Measurements from ENCODE around the gene SOX8. TPM values are rescaled to one million over a fixed set of nuclear protein-coding genes. Genes with fewer than 3 reads are reported as not detected.

Gene SOX8
- total RNA-seq, 1 experiment from 2014 or later, result 0.54 TPM

DNA sequence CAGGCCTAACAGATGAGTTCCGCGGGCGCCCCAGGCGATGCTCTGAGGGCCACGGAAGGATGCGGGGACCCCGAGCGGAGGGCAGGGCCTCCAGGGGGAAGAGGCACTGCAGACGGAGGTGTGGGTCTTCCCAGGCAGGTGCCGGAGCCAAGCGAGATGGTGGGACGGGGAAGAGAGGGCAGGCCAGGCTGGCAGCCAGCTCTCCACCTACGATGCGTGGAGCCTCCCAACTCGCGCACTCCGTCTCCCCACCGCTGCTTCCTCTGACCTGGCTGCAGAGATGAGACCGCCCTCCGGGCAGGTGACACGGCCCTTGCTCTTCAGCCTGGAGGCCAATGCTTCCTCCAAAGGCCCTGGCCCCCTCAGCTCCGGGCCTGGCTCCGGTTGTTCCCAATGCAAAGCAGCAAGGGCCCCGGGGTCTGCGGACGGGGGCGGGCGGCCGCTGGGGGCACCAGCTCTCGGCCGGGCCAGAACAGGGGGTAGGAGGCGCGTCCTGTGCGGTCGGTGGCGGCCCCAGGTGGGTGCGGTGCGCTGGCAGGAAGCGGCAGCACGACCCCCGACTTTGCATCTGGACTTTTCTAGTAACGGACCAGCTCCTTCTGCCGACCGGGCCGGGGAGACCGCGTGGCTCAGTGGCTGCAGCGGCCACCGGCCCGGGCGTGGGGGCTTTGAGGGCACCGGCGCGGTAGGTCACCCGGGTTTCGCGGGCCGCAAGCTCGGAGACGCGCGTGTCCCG is 1.5 kb upstream of the SOX8 start:
- in situ Hi-C loops (cut with HindIII; ENCODE audit: low pct_unique_long_range_greater_than_20kb, low sequenced_read_pairs), result loop anchor here (5.0 to 25.0 kb wide), 2 partner anchors 43 to 157 kb away; no protein-coding TSS in a partner anchor
- DNase-seq (ENCODE audit: low read depth), result no peak

DNA sequence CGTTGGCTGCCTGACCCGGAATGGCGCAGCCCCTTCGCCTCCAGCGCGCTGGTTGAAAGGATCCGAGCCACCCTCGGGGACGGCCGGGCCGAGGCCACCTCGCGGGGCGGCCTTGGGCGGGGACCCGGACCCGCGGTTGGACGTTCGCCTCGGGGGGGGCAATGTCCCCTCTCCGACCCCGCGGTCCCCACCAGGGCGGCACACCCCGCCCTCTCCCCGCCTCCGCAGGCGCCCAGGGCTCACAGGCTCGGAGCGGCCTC is 1.0 kb upstream of the SOX8 start:
- in situ Hi-C loops (cut with HindIII; ENCODE audit: low pct_unique_long_range_greater_than_20kb, low sequenced_read_pairs), result loop anchor here (25.0 kb wide), 1 partner anchor 157 kb away; no protein-coding TSS in a partner anchor

GRCh38 chr16:982145-983043 is 824 bp downstream of the SOX8 start:
- in situ Hi-C loops (cut with HindIII; ENCODE audit: low pct_unique_long_range_greater_than_20kb, low sequenced_read_pairs), result loop anchor here (25.0 kb wide), 1 partner anchor 155 kb away; no protein-coding TSS in a partner anchor
- no peak for DNase-seq (ENCODE audit: low read depth)

More for the DNA sequence above, 1.0 kb upstream of the SOX8 start:
- DNase-seq (ENCODE audit: low read depth), result no peak

GRCh38 chr16:983044-984030 is 1.8 kb downstream of the SOX8 start:
- no peak for DNase-seq (ENCODE audit: low read depth)
- in situ Hi-C loops (cut with HindIII; ENCODE audit: low pct_unique_long_range_greater_than_20kb, low sequenced_read_pairs), result loop anchor here (25.0 kb wide), 1 partner anchor 154 kb away; no protein-coding TSS in a partner anchor

DNA sequence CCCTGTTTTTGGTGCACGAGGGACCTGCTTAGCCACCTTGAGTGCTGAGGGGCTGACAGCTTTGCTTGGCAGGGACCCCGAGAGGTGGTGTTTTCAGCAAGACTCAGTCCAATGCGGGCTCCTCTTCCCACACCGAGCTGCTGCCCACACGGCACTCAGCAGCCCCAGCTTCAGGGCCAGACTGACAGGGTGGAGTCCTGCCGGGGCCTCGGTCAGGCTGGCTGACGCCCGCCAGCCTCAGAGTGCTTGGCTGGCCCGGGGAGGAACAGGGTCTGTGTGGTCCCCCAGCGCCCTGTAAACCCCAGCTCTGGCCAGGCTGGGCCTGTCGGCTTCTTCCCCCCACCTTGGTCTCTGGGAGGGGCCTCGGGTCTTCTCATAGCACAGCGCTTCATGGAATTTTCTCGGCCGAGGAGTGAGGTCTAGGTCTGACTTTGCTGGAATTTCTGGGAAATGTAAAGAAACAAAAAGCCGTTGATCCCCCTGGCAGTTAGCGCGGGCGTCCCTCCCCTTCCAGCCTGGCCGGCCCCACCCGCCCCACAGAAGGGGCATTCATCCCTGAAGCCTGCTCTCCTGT is 2.6 kb downstream of the SOX8 start:
- in situ Hi-C loops (cut with HindIII; ENCODE audit: low pct_unique_long_range_greater_than_20kb, low sequenced_read_pairs), result loop anchor here (25.0 kb wide), 1 partner anchor 153 kb away; no protein-coding TSS in a partner anchor

GRCh38 chr16:984736-985636 is 3.4 kb downstream of the SOX8 start:
- in situ Hi-C loops (cut with HindIII; ENCODE audit: low pct_unique_long_range_greater_than_20kb, low sequenced_read_pairs), result loop anchor here (5.0 to 25.0 kb wide), 2 partner anchors 52 to 152 kb away; no protein-coding TSS in a partner anchor
- DNase-seq (ENCODE audit: low read depth), result no peak

More for the DNA sequence above, 2.6 kb downstream of the SOX8 start:
- DNase-seq (ENCODE audit: low read depth), result no peak

DNA sequence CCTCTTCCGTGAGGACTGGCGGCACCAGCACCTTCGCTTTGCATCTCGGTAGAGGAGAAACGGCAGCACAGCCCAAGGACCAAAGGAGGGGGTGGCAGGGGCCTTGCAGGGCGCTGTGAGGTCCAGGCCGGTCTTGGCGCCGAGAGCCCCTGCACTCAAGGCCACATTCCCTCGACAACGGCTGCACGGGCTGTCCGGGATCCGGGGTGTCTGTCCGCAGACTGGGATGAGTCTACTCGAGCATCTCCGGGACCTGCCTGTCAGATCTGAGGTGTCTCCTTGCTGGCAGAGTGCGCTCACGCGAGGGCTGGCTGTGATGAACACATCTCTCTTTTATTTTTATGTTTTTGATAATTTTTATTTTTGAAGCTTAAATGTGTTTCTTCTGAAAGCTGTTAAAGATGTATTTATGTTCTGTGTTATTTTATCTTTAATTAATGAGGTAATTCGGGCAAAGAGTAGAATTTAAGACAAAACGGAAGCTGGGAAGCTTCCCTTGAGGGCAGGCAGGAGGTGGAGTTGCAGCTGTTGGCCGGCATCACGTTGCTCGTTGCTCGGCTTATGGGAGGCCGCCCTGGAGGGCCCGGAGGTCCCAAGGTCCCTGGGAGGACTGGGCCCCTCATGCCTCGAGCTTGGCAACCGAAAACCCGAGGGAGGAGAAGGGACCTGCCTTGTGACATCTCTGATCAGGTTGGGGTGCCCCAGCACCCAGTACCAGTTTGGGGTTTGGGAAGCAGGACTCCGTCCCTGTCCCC is 4.3 kb downstream of the SOX8 start:
- in situ Hi-C loops (cut with HindIII; ENCODE audit: low pct_unique_long_range_greater_than_20kb, low sequenced_read_pairs), result loop anchor here (5.0 to 25.0 kb wide), 2 partner anchors 51 to 151 kb away; no protein-coding TSS in a partner anchor
- no peak for DNase-seq (ENCODE audit: low read depth)

DNA sequence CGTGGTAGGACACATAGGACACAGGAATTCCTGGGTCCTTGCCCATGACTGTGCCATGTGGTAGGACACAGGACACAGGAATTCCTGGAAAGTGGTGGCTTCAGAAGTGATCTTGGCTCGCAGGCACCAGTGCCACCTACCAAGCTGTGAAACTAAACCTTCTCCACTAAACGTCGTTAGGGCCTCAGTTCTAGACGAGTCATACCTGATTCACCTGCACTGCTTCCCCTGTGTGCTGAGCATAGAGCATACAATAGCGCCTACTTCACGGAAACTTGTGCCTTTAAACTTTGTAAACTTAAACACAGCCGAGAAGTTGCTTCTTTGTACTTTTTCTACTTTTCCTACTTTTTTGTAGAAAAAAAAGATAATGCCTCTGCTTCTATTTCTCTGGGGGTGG is 4.8 kb downstream of the SOX8 start:
- no peak for DNase-seq (ENCODE audit: low read depth)
- in situ Hi-C loops (cut with HindIII; ENCODE audit: low pct_unique_long_range_greater_than_20kb, low sequenced_read_pairs), result loop anchor here (5.0 to 25.0 kb wide), 2 partner anchors 51 to 151 kb away; no protein-coding TSS in a partner anchor

DNA sequence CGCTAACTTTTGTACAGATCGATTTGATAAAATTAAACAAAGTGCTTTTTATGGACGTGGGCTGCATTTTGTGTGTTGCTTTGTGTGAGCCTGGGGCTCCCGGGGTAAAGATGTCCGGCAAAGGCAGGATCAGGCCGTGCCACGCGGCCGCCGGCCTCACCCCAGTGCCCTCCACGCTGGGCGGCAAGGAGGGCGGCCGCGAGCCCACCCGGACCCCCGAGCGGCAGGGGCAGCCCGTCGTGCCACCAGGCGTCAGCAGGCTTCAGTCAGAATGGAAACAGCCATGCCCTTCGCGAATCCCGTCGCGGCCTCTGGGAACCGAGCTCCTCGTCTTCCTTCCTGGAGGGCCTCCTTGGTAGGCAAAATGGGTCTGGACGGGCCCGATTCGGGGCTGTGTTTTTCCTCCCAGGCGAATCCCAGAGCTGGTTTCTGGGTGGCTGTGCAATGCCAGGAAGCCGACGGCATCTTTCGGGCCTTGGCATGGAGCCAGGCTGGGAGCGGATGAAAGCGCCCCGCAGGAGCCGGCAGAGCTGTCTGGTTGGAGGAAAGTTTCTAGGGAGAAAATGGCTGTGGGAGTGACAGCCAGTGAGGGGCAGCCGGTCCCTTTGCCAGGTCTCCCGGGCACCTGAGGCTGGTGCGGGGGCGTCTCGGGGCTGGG is 5.5 kb downstream of the SOX8 start:
- in situ Hi-C loops (cut with HindIII; ENCODE audit: low pct_unique_long_range_greater_than_20kb, low sequenced_read_pairs), result loop anchor here (5.0 to 25.0 kb wide), 2 partner anchors 50 to 150 kb away; no protein-coding TSS in a partner anchor
- no peak for DNase-seq (ENCODE audit: low read depth)

- in situ Hi-C loops (cut with HindIII; ENCODE audit: low pct_unique_long_range_greater_than_20kb, low sequenced_read_pairs), result loop anchor here (5.0 to 25.0 kb wide), 2 partner anchors 49 to 149 kb away; no protein-coding TSS in a partner anchor
Measured at GRCh38 chr16:987906-988305, 6.3 kb downstream of the SOX8 start.

GRCh38 chr16:988471-989353 is 7.1 kb downstream of the SOX8 start:
- in situ Hi-C loops (cut with HindIII; ENCODE audit: low pct_unique_long_range_greater_than_20kb, low sequenced_read_pairs), result loop anchor here (5.0 to 25.0 kb wide), 2 partner anchors 49 to 149 kb away; no protein-coding TSS in a partner anchor
- DNase-seq (ENCODE audit: low read depth), result no peak

More at GRCh38 chr16:987906-988305, 6.3 kb downstream of the SOX8 start:
- no peak for DNase-seq (ENCODE audit: low read depth)

- in situ Hi-C loops (cut with HindIII; ENCODE audit: low pct_unique_long_range_greater_than_20kb, low sequenced_read_pairs), result loop anchor here (5.0 to 25.0 kb wide), 2 partner anchors 48 to 148 kb away; no protein-coding TSS in a partner anchor
- DNase-seq (ENCODE audit: low read depth), result no peak
Measured at GRCh38 chr16:989354-989814, 7.8 kb downstream of the SOX8 start.

DNA sequence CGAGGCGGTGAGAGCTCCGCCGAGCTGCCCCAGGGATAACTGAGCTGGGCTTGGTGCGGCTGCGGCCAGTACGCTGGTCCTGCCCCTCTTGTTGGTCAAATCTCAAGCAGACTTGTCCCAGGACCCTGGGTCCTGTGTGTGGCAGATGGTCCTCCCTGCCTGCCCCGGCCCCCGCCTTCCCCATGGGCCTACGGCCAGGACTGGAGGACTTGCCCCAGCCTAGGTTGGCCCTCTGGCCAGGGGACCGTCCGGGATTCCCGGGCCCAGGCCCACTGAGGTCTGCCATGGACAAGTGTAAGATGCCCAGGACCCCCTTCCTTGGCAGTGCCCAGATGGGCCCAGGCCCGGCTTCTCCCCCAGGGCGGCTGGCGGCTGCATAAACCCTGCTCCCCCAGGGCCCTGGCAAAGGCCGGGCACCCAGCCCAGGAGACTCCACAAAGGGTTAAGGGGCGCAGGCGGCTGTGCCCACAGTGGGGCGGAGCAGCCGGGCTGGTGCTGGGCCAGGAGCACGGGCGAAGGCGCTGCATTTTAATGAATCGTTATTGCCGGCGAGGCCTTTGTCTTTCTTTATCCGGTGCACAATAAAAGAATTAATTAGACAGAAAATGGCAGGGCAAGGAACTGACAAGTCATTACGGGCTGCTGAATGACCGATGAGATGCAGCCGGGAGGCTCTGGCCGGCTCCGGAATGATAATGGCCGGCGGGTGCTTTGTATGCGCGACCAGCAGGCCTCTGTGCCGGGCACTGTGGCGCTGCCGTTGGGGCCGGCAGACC is 9.1 kb downstream of the SOX8 start:
- in situ Hi-C loops (cut with HindIII; ENCODE audit: low pct_unique_long_range_greater_than_20kb, low sequenced_read_pairs), result loop anchor here (25.0 kb wide), 1 partner anchor 147 kb away; no protein-coding TSS in a partner anchor
- DNase-seq (ENCODE audit: low read depth), result no peak
